ENCODE results near the gene CLK2.

Gene CLK2

GRCh38 chr1:155308493-155309422, 35.5 kb upstream of the CLK2 start, which contains the start of gene FDPS:
Gene FDPS, plus strand, starts transcription at chr1:155308866. Its CDS starts 924 bp downstream, at chr1:155309790.
- H4K5ac ChIP-seq (ENCODE audit: low read length), result peak within 1 kb of the TSS; percentile 96
- H3K36me3 ChIP-seq (ENCODE audit: control insufficient read depth, insufficient read depth, low read length), result peaks cover 4% of the 10 kb centered on the region
- peak within 1 kb of the TSS; percentile 69 for H3K18ac ChIP-seq (ENCODE audit: low read length)
- no CpG with 5 or more reads among the region's 51 CpGs for WGBS (ENCODE audit: extremely low coverage, insufficient coverage, low lambda C conversion rate)
- H3K4me1 ChIP-seq (ENCODE audit: control insufficient read depth, low read depth, low read length), result no peaks in the 10 kb centered on the region
- H3K79me2 ChIP-seq (ENCODE audit: control insufficient read depth, insufficient read depth, low read length), result peaks cover 35% of the 10 kb centered on the region
- peak within 1 kb of the TSS; percentile 98 for H3K23ac ChIP-seq (ENCODE audit: low read length)
- H3K4ac ChIP-seq (ENCODE audit: low read depth, low read length), result peak within 1 kb of the TSS; percentile 90
- peak within 1 kb of the TSS; percentile 93 for H3K9ac ChIP-seq (ENCODE audit: low read length)
- DNase-seq, result peak; percentile 99
- peak within 1 kb of the TSS; percentile 4 for H2AK5ac ChIP-seq (ENCODE audit: low read length)
- H3K4me3 ChIP-seq (ENCODE audit: low read length), result peak within 1 kb of the TSS; percentile 93
- H4K8ac ChIP-seq (ENCODE audit: low read depth, low read length), result peak within 1 kb of the TSS; percentile 66
- peak within 1 kb of the TSS; percentile 94 for H2BK5ac ChIP-seq (ENCODE audit: low read length)
- H3K56ac ChIP-seq (ENCODE audit: low read length), result peak within 1 kb of the TSS; percentile 99
- H3K79me1 ChIP-seq (ENCODE audit: low read length), result peaks cover 22% of the 10 kb centered on the region
- peak within 1 kb of the TSS; percentile 15 for H3K4me2 ChIP-seq (ENCODE audit: low read length)
- peak within 1 kb of the TSS; percentile 90 for H3K27ac ChIP-seq (ENCODE audit: low read depth, low read length)
- H3K27me3 ChIP-seq (ENCODE audit: insufficient read depth, low read length, poor library complexity), result no peaks in the 10 kb centered on the region
- H2BK15ac ChIP-seq (replicated peaks; ENCODE audit: low read depth), result peak within 1 kb of the TSS; percentile 59
- H2BK120ac ChIP-seq (ENCODE audit: low read depth, low read length), result no peak within 1 kb of the TSS

GRCh38 chr1:155307247-155307740, 34.0 kb upstream of the CLK2 start:
- H2BK15ac ChIP-seq (replicated peaks; ENCODE audit: low read depth), result peak overlapping the region; percentile 59
- H3K36me3 ChIP-seq (ENCODE audit: control insufficient read depth, insufficient read depth, low read length), result no peaks in the 10 kb centered on the region
- no peaks in the 10 kb centered on the region for H3K4me1 ChIP-seq (ENCODE audit: control insufficient read depth, low read depth, low read length)
- no peak overlapping the region for H3K4me2 ChIP-seq (ENCODE audit: low read length)
- no peak overlapping the region for H4K5ac ChIP-seq (ENCODE audit: low read length)
- peak overlapping the region; percentile 90 for H3K27ac ChIP-seq (ENCODE audit: low read depth, low read length)
- H3K18ac ChIP-seq (ENCODE audit: low read length), result peak overlapping the region; percentile 23
- H2BK120ac ChIP-seq (ENCODE audit: low read depth, low read length), result no peak overlapping the region
- H2AK5ac ChIP-seq (ENCODE audit: low read length), result no peak overlapping the region
- H3K9ac ChIP-seq (ENCODE audit: low read length), result no peak overlapping the region
- peak overlapping the region; percentile 40 for H3K4ac ChIP-seq (ENCODE audit: low read depth, low read length)
- H3K56ac ChIP-seq (ENCODE audit: low read length), result peak overlapping the region; percentile 79
- no peak overlapping the region for H4K8ac ChIP-seq (ENCODE audit: low read depth, low read length)
- no peaks in the 10 kb centered on the region for H3K27me3 ChIP-seq (ENCODE audit: insufficient read depth, low read length, poor library complexity)
- no peak overlapping the region for H3K4me3 ChIP-seq (ENCODE audit: low read length)
- H3K79me2 ChIP-seq (ENCODE audit: control insufficient read depth, insufficient read depth, low read length), result peaks cover 28% of the 10 kb centered on the region
- peak; percentile 86 for DNase-seq
- peaks cover 16% of the 10 kb centered on the region for H3K79me1 ChIP-seq (ENCODE audit: low read length)
- WGBS (ENCODE audit: extremely low coverage, insufficient coverage, low lambda C conversion rate), result no CpG with 5 or more reads among the region's 6 CpGs
- no peak overlapping the region for H2BK5ac ChIP-seq (ENCODE audit: low read length)
- H3K23ac ChIP-seq (ENCODE audit: low read length), result no peak overlapping the region

GRCh38 chr1:155305881-155306391, 32.6 kb upstream of the CLK2 start:
- Histone ChIP-seq H3K56ac (ENCODE audit: low read length) (peak overlapping the region; percentile 64), H4K5ac (ENCODE audit: low read length) (no peak overlapping the region), H3K9ac (ENCODE audit: low read length) (no peak overlapping the region), H3K79me2 (ENCODE audit: control insufficient read depth, insufficient read depth, low read length) (peaks cover 19% of the 10 kb centered on the region), H3K36me3 (ENCODE audit: control insufficient read depth, insufficient read depth, low read length) (no peaks in the 10 kb centered on the region), H3K4ac (ENCODE audit: low read depth, low read length) (no peak overlapping the region), H2BK15ac (replicated peaks; ENCODE audit: low read depth) (no peak overlapping the region), H3K27ac (ENCODE audit: low read depth, low read length) (no peak overlapping the region), H3K4me2 (ENCODE audit: low read length) (no peak overlapping the region), H3K27me3 (ENCODE audit: insufficient read depth, low read length, poor library complexity) (no peaks in the 10 kb centered on the region), H2AK5ac (ENCODE audit: low read length) (peak overlapping the region; percentile 38), H3K18ac (ENCODE audit: low read length) (no peak overlapping the region), H4K8ac (ENCODE audit: low read depth, low read length) (no peak overlapping the region), H2BK5ac (ENCODE audit: low read length) (no peak overlapping the region), H3K4me3 (ENCODE audit: low read length) (no peak overlapping the region), H3K4me1 (ENCODE audit: control insufficient read depth, low read depth, low read length) (no peaks in the 10 kb centered on the region), H3K23ac (ENCODE audit: low read length) (no peak overlapping the region), H3K79me1 (ENCODE audit: low read length) (peaks cover 9% of the 10 kb centered on the region), H2BK120ac (ENCODE audit: low read depth, low read length) (no peak overlapping the region)
- DNase-seq, result no peak
- no CpG with 5 or more reads among the region's 7 CpGs for whole genome bisulfite sequencing (ENCODE audit: extremely low coverage, insufficient coverage, low lambda C conversion rate)

- Histone ChIP-seq H3K4me2 (ENCODE audit: low read length) (no peak overlapping the region), H4K8ac (ENCODE audit: low read depth, low read length) (no peak overlapping the region), H2BK120ac (ENCODE audit: low read depth, low read length) (no peak overlapping the region), H3K4me1 (ENCODE audit: control insufficient read depth, low read depth, low read length) (no peaks in the 10 kb centered on the region), H3K4ac (ENCODE audit: low read depth, low read length) (no peak overlapping the region), H3K27ac (ENCODE audit: low read depth, low read length) (no peak overlapping the region), H3K56ac (ENCODE audit: low read length) (no peak overlapping the region), H3K36me3 (ENCODE audit: control insufficient read depth, insufficient read depth, low read length) (no peaks in the 10 kb centered on the region), H3K9ac (ENCODE audit: low read length) (no peak overlapping the region), H3K23ac (ENCODE audit: low read length) (no peak overlapping the region), H4K5ac (ENCODE audit: low read length) (no peak overlapping the region), H3K79me1 (ENCODE audit: low read length) (peaks cover 4% of the 10 kb centered on the region), H2BK15ac (replicated peaks; ENCODE audit: low read depth) (no peak overlapping the region), H2BK5ac (ENCODE audit: low read length) (no peak overlapping the region), H3K4me3 (ENCODE audit: low read length) (no peak overlapping the region), H3K79me2 (ENCODE audit: control insufficient read depth, insufficient read depth, low read length) (peaks cover 8% of the 10 kb centered on the region), H3K27me3 (ENCODE audit: insufficient read depth, low read length, poor library complexity) (no peaks in the 10 kb centered on the region), H3K18ac (ENCODE audit: low read length) (no peak overlapping the region), H2AK5ac (ENCODE audit: low read length) (peak overlapping the region; percentile 38)
- no CpG with 5 or more reads among the region's 11 CpGs for WGBS (ENCODE audit: extremely low coverage, insufficient coverage, low lambda C conversion rate)
- no peak for DNase-seq
Observed at GRCh38 chr1:155304558-155305063, 31.3 kb upstream of the CLK2 start.

GRCh38 chr1:155301342-155301841, 28.1 kb upstream of the CLK2 start, which contains the start of gene PKLR:
Gene PKLR, minus strand, starts transcription at chr1:155301438. Its CDS starts 43 bp downstream, at chr1:155301395.
- no peaks in the 10 kb centered on the region for H3K36me3 ChIP-seq (ENCODE audit: control insufficient read depth, insufficient read depth, low read length)
- H3K4me3 ChIP-seq (ENCODE audit: low read length), result no peak within 1 kb of the TSS
- H3K27ac ChIP-seq (ENCODE audit: low read depth, low read length), result no peak within 1 kb of the TSS
- H3K4ac ChIP-seq (ENCODE audit: low read depth, low read length), result no peak within 1 kb of the TSS
- H3K4me1 ChIP-seq (ENCODE audit: control insufficient read depth, low read depth, low read length), result no peaks in the 10 kb centered on the region
- H3K79me2 ChIP-seq (ENCODE audit: control insufficient read depth, insufficient read depth, low read length), result no peaks in the 10 kb centered on the region
- H2BK5ac ChIP-seq (ENCODE audit: low read length), result no peak within 1 kb of the TSS
- no peak within 1 kb of the TSS for H2AK5ac ChIP-seq (ENCODE audit: low read length)
- no peak within 1 kb of the TSS for H3K23ac ChIP-seq (ENCODE audit: low read length)
- DNase-seq, result no peak
- no peaks in the 10 kb centered on the region for H3K79me1 ChIP-seq (ENCODE audit: low read length)
- no peak within 1 kb of the TSS for H2BK120ac ChIP-seq (ENCODE audit: low read depth, low read length)
- no peak within 1 kb of the TSS for H3K9ac ChIP-seq (ENCODE audit: low read length)
- H3K18ac ChIP-seq (ENCODE audit: low read length), result no peak within 1 kb of the TSS
- no peak within 1 kb of the TSS for H2BK15ac ChIP-seq (replicated peaks; ENCODE audit: low read depth)
- no peak within 1 kb of the TSS for H3K4me2 ChIP-seq (ENCODE audit: low read length)
- no peak within 1 kb of the TSS for H4K5ac ChIP-seq (ENCODE audit: low read length)
- no peak within 1 kb of the TSS for H3K56ac ChIP-seq (ENCODE audit: low read length)
- no peak within 1 kb of the TSS for H4K8ac ChIP-seq (ENCODE audit: low read depth, low read length)
- no peaks in the 10 kb centered on the region for H3K27me3 ChIP-seq (ENCODE audit: insufficient read depth, low read length, poor library complexity)
- no CpG with 5 or more reads among the region's 5 CpGs for WGBS (ENCODE audit: extremely low coverage, insufficient coverage, low lambda C conversion rate)
